GM23338 (cell line): ENCODE measurements around the gene C3orf70. TPM values are rescaled to one million over a fixed set of nuclear protein-coding genes. Genes with fewer than 3 reads are reported as not detected.

Experiments
- ATAC-seq: fragments of 200-7000 bp; cut with Tn5 transposase; 3 replicates; pipeline ENCODE4 v1.9.1; 2020
- DNase-seq: peaks from one replicate; pipeline ENCODE4 v3.0.0-alpha.2; 2015; ENCODE audit warnings: low spot score
- H2AFZ ChIP-seq: fragments of 200-600 bp; sonication (generic); 2 replicates; pipeline ENCODE4 v1.8.0; 2016; ENCODE audit warnings: antibody characterized with exemption, mild to moderate bottlenecking, moderate library complexity
- H3F3A ChIP-seq: fragments of 200-600 bp; sonication (generic); replicated peaks from 2 replicates; pipeline ENCODE4 v1.8.0; 2017; ENCODE audit warnings: antibody characterized with exemption, mixed run types, low read depth
- H3K27ac ChIP-seq: fragments of 200-600 bp; sonication (generic); 2 replicates; pipeline ENCODE4 v1.6.1; 2016; ENCODE audit warnings: low read depth
- H3K27me3 ChIP-seq: fragments of 200-600 bp; sonication (generic); 2 replicates; pipeline ENCODE4 v1.8.0; 2016; ENCODE audit warnings: mild to moderate bottlenecking, mixed run types, moderate library complexity; ENCODE audit not compliant: insufficient read depth
- H3K36me3 ChIP-seq: fragments of 200-600 bp; sonication (generic); 2 replicates; pipeline ENCODE4 v1.8.0; 2016; ENCODE audit warnings: mild to moderate bottlenecking; ENCODE audit not compliant: insufficient read depth
- H3K4me1 ChIP-seq: fragments of 200-600 bp; sonication (generic); 2 replicates; pipeline ENCODE4 v1.8.0; 2016; ENCODE audit warnings: mild to moderate bottlenecking, moderate library complexity; ENCODE audit not compliant: insufficient read depth
- H3K4me2 ChIP-seq: fragments of 200-600 bp; sonication (generic); 2 replicates; pipeline ENCODE4 v1.7.1; 2017; ENCODE audit warnings: mixed run types
- H3K4me3 ChIP-seq: fragments of 200-600 bp; sonication (generic); 2 replicates; pipeline ENCODE4 v1.6.1; 2016; ENCODE audit warnings: mixed run types
- H3K79me2 ChIP-seq: fragments of 200-600 bp; sonication (generic); replicated peaks from 2 replicates; pipeline ENCODE4 v1.8.0; 2017; ENCODE audit warnings: mild to moderate bottlenecking; ENCODE audit not compliant: insufficient read depth
- H3K9me2 ChIP-seq: fragments of 200-600 bp; sonication (generic); 2 replicates; pipeline ENCODE4 v1.8.0; 2017; ENCODE audit not compliant: insufficient read depth
- H4K20me1 ChIP-seq: fragments of 200-600 bp; sonication (generic); replicated peaks from 2 replicates; pipeline ENCODE4 v1.8.0; 2017; ENCODE audit warnings: mild to moderate bottlenecking; ENCODE audit not compliant: insufficient read depth
- H3K27ac Mint-ChIP-seq: 2 replicates; pipeline ENCODE4 v1.8.0; 2020; ENCODE audit warnings: inconsistent platforms, mild to moderate bottlenecking, moderate library complexity, mixed read lengths
- H3K27me3 Mint-ChIP-seq: 3 replicates; pipeline ENCODE4 v1.8.0; 2022; ENCODE audit warnings: low read depth, mild to moderate bottlenecking, moderate library complexity, mixed read lengths, inconsistent platforms; ENCODE audit not compliant: insufficient read depth, poor library complexity
- H3K36me3 Mint-ChIP-seq: 3 replicates; pipeline ENCODE4 v1.8.0; 2021; ENCODE audit warnings: low read depth, mild to moderate bottlenecking, inconsistent platforms, moderate library complexity, mixed read lengths
- H3K4me1 Mint-ChIP-seq: 3 replicates; pipeline ENCODE4 v1.8.0; 2020; ENCODE audit warnings: mild to moderate bottlenecking, inconsistent platforms, mixed read lengths
- H3K4me3 Mint-ChIP-seq: 3 replicates; pipeline ENCODE4 v1.8.0; 2021; ENCODE audit warnings: moderate library complexity, mild to moderate bottlenecking, inconsistent platforms, mixed read lengths
- H3K9me3 Mint-ChIP-seq: 3 replicates; pipeline ENCODE4 v1.8.0; 2020; ENCODE audit warnings: moderate library complexity, mild to moderate bottlenecking, inconsistent platforms, mixed read lengths
- CREB1 ChIP-seq: fragments of 250-450 bp; sonication (Bioruptor Pico); IDR thresholded peaks from 2 replicates; pipeline ENCODE4 v1.5.0; 2020; ENCODE audit warnings: low read depth, mild to moderate bottlenecking, moderate library complexity
- CTCF ChIP-seq, 2 experiments: fragments of 200-600 bp in 1 of 2; sonication (generic) in 1 of 2; conservative IDR thresholded peaks; 2 replicates each; pipeline versions ENCODE4 v1.5.1 to v1.6.1; 2016 to 2017; ENCODE audit warnings: antibody characterized with exemption in 2 of 2, low read depth in 2 of 2, mild to moderate bottlenecking in 2 of 2, moderate library complexity in 1 of 2
- EZH2 ChIP-seq: fragments of 200-600 bp; sonication (generic); IDR thresholded peaks from one replicate; pipeline ENCODE4 v1.8.0; 2017; ENCODE audit warnings: antibody characterized with exemption, mild to moderate bottlenecking, low read depth; ENCODE audit not compliant: unreplicated experiment
- EZH2phosphoT487 ChIP-seq: fragments of 200-600 bp; sonication (generic); IDR thresholded peaks from one replicate; pipeline ENCODE4 v1.8.1; 2018; ENCODE audit warnings: antibody characterized with exemption; ENCODE audit not compliant: unreplicated experiment
- JUNB ChIP-seq: IDR thresholded peaks from one replicate; pipeline ENCODE4 v1.6.1; 2016; ENCODE audit warnings: antibody characterized with exemption; ENCODE audit not compliant: unreplicated experiment
- REST ChIP-seq: IDR thresholded peaks from one replicate; pipeline ENCODE4 v1.6.1; 2018; ENCODE audit warnings: antibody characterized with exemption; ENCODE audit not compliant: unreplicated experiment
- STAT1 ChIP-seq: IDR thresholded peaks from one replicate; pipeline ENCODE4 v1.6.1; 2016; ENCODE audit warnings: antibody characterized with exemption; ENCODE audit not compliant: unreplicated experiment
- ZNF114 ChIP-seq: fragments of 250-450 bp; sonication (Bioruptor Pico); IDR thresholded peaks from 2 replicates; pipeline ENCODE4 v1.5.0; 2020; ENCODE audit warnings: mild to moderate bottlenecking, moderate library complexity
- ZNF331 ChIP-seq: fragments of 250-450 bp; sonication (Bioruptor Pico); IDR thresholded peaks from 2 replicates; pipeline ENCODE4 v1.5.0; 2020; ENCODE audit warnings: low read depth, mild to moderate bottlenecking, moderate library complexity
- polyA plus RNA-seq: library from polyadenylated mRNA; unstranded; fragments of >200 nt; fragmentation: Nextera tagmentation; extraction: Ambion mirVana; gene quantifications from 2 replicates; pipeline ENCODE4 v1.2.1, GENCODE V29; 2016
- total RNA-seq: library from RNA; depleted of rRNA; stranded (reverse); fragments of >200 nt; shearing (Covaris generic); gene quantifications from 2 replicates; pipeline ENCODE4 v1.2.3, GENCODE V29; 2014
- TF ChIP-seq, protein P1 (sequence below): fragments of 250-450 bp; sonication (Bioruptor Pico); IDR thresholded peaks from 2 replicates; pipeline ENCODE4 v1.5.0; 2020; ENCODE audit warnings: mild to moderate bottlenecking, moderate library complexity
- TF ChIP-seq, protein P2 (sequence below): IDR thresholded peaks from 2 replicates; pipeline ENCODE4 v1.6.1; 2016; ENCODE audit warnings: antibody characterized with exemption

Gene C3orf70
- total and polyA plus RNA-seq, 2 experiments from 2014 or later, result 0.45 to 1.5 TPM

DNA sequence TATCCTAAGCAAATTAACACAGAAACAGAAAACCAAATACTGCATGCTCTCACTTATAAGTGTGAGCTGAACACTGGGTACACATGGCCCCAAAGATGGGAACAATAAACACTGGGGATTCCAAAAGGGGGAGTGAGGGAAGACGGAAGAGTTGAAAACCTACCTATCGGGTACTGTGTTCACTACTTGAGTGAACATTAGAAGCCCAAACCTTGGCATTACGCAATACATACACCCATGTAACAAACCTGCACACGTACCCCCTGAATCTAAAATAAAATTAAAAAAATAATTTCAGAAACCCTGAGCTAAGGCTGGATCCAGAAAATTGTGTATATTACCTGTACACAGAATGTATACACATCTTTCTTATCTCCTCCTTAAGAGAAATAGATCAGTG, 42.8 kb upstream of the C3orf70 start:
- Mint-ChIP-seq H3K4me3 (no peak overlapping the region), H3K36me3 (no peaks in the 10 kb centered on the region), H3K9me3 (no peaks in the 10 kb centered on the region; the same call in 2 of the 3 replicates), H3K27ac (no peak overlapping the region), H3K27me3 (peaks cover 1% of the 10 kb centered on the region), H3K4me1 (no peaks in the 10 kb centered on the region)
- H3K9me2 ChIP-seq, result 0 out of 2 replicates have a peak, but pooled peaks cover 2% of the 10 kb centered on the region
- H4K20me1 ChIP-seq, result no peaks in the 10 kb centered on the region
- DNase-seq (no peak), ATAC-seq (no peak)
- no peak overlapping the region for H3K4me2 ChIP-seq
- no peaks in the 10 kb centered on the region for H3K27me3 ChIP-seq
- no peak for TF ChIP-seq JUNB
- no peak for TF ChIP-seq REST
- TF ChIP-seq CTCF (conservative IDR thresholded peaks at IDR 0.05; ENCODE audit: low read depth in 2 of 2), result no peak
- no peak for TF ChIP-seq STAT1
- no peak for TF ChIP-seq ZNF114 (CRISPR knock-in tag)
- TF ChIP-seq CREB1 (CRISPR knock-in tag), result no peak
- TF ChIP-seq ZNF331 (CRISPR knock-in tag), result no peak
- TF ChIP-seq, protein P1, sequence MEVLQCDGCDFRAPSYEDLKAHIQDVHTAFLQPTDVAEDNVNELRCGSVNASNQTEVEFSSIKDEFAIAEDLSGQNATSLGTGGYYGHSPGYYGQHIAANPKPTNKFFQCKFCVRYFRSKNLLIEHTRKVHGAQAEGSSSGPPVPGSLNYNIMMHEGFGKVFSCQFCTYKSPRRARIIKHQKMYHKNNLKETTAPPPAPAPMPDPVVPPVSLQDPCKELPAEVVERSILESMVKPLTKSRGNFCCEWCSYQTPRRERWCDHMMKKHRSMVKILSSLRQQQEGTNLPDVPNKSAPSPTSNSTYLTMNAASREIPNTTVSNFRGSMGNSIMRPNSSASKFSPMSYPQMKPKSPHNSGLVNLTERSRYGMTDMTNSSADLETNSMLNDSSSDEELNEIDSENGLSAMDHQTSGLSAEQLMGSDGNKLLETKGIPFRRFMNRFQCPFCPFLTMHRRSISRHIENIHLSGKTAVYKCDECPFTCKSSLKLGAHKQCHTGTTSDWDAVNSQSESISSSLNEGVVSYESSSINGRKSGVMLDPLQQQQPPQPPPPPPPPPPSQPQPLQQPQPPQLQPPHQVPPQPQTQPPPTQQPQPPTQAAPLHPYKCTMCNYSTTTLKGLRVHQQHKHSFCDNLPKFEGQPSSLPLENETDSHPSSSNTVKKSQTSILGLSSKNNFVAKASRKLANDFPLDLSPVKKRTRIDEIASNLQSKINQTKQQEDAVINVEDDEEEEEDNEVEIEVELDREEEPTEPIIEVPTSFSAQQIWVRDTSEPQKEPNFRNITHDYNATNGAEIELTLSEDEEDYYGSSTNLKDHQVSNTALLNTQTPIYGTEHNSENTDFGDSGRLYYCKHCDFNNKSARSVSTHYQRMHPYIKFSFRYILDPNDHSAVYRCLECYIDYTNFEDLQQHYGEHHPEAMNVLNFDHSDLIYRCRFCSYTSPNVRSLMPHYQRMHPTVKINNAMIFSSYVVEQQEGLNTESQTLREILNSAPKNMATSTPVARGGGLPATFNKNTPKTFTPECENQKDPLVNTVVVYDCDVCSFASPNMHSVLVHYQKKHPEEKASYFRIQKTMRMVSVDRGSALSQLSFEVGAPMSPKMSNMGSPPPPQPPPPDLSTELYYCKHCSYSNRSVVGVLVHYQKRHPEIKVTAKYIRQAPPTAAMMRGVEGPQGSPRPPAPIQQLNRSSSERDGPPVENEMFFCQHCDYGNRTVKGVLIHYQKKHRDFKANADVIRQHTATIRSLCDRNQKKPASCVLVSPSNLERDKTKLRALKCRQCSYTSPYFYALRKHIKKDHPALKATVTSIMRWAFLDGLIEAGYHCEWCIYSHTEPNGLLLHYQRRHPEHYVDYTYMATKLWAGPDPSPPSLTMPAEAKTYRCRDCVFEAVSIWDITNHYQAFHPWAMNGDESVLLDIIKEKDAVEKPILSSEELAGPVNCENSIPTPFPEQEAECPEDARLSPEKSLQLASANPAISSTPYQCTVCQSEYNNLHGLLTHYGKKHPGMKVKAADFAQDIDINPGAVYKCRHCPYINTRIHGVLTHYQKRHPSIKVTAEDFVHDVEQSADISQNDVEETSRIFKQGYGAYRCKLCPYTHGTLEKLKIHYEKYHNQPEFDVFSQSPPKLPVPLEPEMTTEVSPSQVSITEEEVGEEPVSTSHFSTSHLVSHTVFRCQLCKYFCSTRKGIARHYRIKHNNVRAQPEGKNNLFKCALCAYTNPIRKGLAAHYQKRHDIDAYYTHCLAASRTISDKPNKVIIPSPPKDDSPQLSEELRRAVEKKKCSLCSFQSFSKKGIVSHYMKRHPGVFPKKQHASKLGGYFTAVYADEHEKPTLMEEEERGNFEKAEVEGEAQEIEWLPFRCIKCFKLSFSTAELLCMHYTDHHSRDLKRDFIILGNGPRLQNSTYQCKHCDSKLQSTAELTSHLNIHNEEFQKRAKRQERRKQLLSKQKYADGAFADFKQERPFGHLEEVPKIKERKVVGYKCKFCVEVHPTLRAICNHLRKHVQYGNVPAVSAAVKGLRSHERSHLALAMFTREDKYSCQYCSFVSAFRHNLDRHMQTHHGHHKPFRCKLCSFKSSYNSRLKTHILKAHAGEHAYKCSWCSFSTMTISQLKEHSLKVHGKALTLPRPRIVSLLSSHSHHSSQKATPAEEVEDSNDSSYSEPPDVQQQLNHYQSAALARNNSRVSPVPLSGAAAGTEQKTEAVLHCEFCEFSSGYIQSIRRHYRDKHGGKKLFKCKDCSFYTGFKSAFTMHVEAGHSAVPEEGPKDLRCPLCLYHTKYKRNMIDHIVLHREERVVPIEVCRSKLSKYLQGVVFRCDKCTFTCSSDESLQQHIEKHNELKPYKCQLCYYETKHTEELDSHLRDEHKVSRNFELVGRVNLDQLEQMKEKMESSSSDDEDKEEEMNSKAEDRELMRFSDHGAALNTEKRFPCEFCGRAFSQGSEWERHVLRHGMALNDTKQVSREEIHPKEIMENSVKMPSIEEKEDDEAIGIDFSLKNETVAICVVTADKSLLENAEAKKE (CRISPR knock-in tag), result no peak
- TF ChIP-seq, protein P2, sequence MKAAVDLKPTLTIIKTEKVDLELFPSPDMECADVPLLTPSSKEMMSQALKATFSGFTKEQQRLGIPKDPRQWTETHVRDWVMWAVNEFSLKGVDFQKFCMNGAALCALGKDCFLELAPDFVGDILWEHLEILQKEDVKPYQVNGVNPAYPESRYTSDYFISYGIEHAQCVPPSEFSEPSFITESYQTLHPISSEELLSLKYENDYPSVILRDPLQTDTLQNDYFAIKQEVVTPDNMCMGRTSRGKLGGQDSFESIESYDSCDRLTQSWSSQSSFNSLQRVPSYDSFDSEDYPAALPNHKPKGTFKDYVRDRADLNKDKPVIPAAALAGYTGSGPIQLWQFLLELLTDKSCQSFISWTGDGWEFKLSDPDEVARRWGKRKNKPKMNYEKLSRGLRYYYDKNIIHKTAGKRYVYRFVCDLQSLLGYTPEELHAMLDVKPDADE, result no peak
- TF ChIP-seq EZH2, result no peak
- TF ChIP-seq EZH2phosphoT487, result no peak
- H2AFZ ChIP-seq, result no peak overlapping the region
- H3K79me2 ChIP-seq, result no peaks in the 10 kb centered on the region
- no peaks in the 10 kb centered on the region for H3F3A ChIP-seq
- H3K36me3 ChIP-seq, result no peaks in the 10 kb centered on the region
- H3K27ac ChIP-seq, result no peak overlapping the region
- H3K4me3 ChIP-seq, result no peak overlapping the region
- H3K4me1 ChIP-seq, result no peaks in the 10 kb centered on the region
